NCI-H460 (cell line): ENCODE measurements around the gene KRTCAP2. TPM values are rescaled to one million over a fixed set of nuclear protein-coding genes. Genes with fewer than 3 reads are reported as not detected.
A peak's percentile ranks its signal among the peaks of the same experiment; 100 is the strongest.

Source experiments
- DNase-seq: peaks from one replicate; pipeline ENCODE4 v3.0.0-alpha.2; 2016; ENCODE audit warnings: low read depth; ENCODE audit errors: extremely low read depth
- total RNA-seq: library from RNA; depleted of rRNA; stranded (reverse); fragments of >200 nt; shearing (Covaris generic); gene quantifications from 2 replicates; pipeline ENCODE4 v1.2.3, GENCODE V29; 2014

KRTCAP2 gene
- total RNA-seq, 1 experiment from 2014 or later = 476 TPM

DNA sequence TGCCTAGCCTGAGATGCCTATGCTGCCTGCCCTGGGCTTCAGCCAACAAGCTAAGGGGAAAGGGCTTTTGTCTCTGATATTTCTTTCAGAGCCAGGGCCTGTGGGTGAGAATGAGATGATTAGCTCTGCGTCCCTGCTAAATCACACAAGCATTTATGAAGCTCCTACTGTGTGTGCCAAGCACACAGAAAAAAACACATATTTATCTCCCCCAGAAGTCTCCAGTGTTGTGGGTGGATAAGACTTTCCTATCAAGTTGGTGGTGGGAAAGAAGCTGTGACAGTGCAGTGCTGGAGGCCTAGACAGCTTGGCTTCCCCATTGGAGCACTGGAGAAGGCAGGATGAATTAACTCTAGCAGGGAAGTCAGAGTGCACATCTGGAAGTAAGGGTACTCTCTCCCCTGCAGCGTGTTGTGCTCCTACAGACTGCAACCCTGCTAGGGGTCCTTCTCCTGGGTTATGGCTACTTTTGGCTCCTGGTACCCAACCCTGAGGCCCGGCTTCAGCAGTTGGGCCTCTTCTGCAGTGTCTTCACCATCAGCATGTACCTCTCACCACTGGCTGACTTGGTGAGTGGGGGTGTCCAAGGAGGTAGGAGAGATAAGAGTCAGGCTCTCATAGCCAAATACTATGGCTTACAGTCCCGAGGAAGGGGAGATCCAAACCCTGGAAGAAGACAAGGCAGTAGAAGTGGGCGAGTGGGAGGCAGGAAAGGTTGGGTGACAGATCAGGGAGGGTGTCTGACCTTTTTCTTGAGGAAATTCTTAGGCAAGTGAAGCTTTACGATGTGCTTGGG, 35.8 kb downstream of the KRTCAP2 start:
- DNase-seq = no peak

DNA sequence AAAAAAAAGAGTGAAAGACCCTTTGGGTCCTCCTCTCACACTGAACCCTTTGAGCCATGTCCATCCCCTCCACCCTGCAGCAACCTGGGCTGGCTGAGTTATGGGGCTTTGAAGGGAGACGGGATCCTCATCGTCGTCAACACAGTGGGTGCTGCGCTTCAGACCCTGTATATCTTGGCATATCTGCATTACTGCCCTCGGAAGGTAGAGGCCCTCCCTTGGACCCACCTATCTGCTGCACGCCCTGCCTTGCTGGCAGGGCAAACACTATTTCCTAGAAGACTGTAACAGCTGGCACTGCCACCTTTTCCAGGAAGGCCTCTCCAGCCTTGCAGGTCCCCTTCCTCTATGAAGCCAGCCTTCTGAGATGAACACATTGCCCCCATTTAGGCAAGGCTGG, 36.4 kb downstream of the KRTCAP2 start:
- no peak for DNase-seq

DNA sequence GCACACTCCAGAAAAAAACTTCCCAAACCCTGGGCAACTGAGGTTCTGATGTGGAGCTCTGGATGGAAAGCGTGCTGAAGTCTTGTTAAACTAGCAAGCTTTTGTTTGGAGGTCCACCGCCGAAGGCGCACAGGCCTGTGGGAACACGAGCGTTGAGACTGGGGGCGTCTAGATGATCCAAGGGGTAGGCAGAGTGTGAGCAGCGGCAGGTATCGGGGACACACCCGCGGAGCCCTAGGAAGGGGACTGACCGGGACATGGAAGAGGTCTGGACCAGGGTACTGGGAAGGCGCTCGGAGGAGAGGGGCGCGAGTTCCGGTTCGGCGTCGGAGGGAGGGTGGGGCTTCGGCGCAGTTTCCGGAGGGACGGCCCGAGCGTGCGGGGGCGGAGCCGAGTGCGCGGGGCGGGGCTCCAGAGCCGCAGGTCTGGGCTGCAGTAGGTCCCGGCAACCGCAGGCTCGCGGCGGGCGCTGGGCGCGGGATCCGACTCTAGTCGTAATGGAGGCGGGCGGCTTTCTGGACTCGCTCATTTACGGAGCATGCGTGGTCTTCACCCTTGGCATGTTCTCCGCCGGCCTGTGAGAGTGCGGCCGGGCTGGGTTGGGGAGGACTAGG, 37.6 kb downstream of the KRTCAP2 start, which contains the start of gene SLC50A1:
TSS of gene SLC50A1 (plus strand) at position 438 of the 614 bp plus-strand sequence. CDS start at position 498, 60 bp downstream.
- DNase-seq = peak; percentile 91

DNA sequence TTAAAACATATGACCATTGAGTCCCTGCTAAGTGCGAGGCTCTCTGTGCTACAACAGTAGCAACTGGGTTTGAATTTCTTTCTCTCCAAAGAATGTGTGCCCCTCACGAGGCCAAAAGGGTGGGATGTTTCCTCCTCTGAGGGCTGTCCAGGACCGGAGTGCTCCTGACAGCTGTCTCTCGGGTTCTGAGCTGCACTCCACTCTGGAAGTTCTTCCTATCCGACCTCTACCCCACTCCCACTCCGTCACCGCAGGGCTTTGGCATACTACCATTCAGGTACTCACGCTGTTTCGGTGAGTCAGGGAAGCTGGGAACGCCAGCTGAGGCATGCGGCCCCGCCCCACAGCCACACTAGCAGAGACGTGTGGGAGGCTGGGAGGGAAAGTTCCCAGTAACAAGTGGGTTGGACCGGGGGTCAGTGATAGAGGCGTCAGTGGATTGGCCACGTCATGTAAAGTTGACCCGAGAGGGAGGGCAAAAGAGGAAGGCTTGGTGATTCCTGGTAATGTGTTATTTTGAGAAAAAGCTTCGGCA, 38.2 kb downstream of the KRTCAP2 start:
- peak; percentile 89 for DNase-seq

DNA sequence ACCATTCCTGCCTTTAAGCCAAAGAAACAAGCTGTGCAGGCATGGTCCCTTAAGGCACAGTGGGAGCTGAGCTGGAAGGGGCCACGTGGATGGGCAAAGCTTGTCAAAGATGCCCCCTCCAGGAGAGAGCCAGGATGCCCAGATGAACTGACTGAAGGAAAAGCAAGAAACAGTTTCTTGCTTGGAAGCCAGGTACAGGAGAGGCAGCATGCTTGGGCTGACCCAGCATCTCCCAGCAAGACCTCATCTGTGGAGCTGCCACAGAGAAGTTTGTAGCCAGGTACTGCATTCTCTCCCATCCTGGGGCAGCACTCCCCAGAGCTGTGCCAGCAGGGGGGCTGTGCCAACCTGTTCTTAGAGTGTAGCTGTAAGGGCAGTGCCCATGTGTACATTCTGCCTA, 38.8 kb downstream of the KRTCAP2 start:
- DNase-seq = no peak

DNA sequence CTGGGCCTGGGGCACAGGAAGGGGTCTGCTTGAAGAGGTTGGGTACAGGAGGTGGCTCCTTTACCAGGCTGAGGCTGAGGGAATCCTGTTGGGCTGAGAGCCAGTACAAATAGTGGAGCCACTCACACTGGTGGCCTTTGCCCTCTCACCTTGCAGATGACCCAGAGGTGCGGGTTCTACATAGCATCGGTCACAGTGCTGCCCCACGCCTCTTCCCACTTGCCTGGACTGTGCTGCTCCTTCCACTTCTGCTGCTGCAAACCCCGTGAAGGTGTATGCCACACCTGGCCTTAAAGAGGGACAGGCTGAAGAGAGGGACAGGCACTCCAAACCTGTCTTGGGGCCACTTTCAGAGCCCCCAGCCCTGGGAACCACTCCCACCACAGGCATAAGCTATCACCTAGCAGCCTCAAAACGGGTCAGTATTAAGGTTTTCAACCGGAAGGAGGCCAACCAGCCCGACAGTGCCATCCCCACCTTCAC, 39.3 kb downstream of the KRTCAP2 start:
- DNase-seq = no peak

DNA sequence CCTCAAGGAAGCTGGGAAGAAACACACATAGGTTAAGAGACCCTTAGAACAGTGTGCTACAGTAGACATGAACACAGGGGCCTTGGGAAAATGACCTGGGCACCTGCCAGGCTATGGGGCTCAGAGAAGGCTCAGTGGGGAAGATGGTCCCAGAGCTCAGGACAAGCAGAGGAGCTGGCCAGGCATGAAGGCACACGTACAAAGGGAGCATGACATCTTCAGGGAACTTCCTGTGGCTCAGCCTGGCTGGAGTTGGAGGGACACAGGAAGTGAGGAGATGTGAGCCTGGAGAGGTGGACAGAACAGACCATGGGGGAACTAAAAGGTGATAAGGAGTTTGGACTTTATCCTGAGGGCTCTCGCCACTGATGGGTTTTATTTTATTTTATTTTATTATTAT, 41.2 kb downstream of the KRTCAP2 start:
- DNase-seq = no peak

DNA sequence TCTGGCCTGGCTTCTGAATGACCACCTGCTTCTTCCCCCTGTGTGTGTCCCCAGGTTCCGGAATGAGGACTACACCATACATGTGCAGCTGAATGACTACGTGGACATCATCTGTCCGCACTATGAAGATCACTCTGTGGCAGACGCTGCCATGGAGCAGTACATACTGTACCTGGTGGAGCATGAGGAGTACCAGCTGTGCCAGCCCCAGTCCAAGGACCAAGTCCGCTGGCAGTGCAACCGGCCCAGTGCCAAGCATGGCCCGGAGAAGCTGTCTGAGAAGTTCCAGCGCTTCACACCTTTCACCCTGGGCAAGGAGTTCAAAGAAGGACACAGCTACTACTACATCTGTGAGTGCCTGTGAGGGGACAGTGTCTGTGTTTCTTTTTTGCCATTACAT, 41.8 kb downstream of the KRTCAP2 start:
- DNase-seq = no peak

DNA sequence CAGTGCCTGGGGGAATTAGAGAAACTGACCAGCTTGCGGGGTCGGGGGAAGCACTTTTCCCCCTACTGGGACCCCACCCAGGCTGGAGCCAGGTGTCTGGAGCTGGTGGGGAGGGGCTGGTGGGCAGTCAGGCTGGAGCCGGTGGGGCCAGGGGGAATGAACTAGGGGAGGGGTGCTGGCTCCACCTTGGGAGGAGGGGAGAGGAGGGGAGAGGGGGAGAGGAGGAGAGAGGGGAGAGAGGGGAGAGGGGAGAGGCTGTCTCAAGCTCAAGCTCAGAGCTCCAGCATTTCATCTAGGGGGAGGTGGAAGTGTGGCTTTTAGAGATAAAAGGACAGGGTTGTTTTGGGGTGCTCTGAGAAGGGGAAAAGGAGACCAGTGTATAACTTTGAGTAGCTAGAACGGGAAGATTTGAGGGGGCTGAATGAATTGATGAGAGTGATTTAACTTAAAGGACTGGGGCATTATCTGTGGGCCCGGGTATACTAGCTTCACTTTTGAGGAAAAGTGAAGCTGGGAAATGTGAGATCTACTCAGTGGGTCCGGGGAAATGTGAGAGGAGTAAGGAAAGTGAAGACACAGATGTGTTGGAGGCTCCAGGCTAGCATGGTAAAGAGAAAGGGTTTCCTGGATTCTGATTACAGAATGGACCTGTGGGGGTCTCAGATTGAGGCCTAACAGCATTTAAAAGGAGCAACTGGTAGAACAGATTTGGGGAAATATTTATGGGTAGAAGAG, 42.7 kb downstream of the KRTCAP2 start:
- DNase-seq = no peak

DNA sequence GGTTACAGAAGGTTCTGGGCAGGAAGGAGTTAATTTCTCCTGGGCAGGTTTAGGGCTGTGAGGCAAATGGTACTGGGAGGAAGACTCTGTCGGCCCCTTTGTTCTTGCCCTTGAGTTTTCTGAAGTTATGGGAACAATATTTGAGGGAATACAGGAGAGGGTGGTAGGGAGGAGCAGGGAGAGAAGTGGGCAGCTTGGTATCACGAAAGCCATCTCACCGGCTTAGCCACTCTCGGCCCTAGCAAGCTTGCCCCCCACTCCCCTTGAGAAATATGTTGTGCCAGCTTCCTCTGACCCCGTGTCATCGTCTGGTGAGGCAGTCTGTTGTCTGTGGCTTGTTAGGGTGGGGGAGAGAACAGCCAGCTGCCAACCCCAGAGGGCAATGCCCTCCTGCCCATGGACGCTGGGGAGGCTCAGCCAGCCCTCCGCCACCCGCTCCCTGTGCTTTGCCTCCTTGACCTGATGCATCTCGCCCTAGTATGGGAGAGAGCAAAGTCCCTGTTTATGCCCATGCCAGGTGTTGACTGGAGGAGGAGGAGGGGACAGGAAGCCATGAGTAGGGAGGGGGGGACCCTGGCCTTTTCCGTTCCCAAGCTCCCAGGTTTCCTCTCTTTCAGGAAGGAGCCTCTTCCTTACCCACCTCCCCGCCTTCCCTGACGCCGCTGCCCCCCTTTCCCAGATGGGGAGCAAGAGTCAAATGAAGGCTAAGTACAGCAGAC, 44.2 kb downstream of the KRTCAP2 start:
- DNase-seq = no peak

DNA sequence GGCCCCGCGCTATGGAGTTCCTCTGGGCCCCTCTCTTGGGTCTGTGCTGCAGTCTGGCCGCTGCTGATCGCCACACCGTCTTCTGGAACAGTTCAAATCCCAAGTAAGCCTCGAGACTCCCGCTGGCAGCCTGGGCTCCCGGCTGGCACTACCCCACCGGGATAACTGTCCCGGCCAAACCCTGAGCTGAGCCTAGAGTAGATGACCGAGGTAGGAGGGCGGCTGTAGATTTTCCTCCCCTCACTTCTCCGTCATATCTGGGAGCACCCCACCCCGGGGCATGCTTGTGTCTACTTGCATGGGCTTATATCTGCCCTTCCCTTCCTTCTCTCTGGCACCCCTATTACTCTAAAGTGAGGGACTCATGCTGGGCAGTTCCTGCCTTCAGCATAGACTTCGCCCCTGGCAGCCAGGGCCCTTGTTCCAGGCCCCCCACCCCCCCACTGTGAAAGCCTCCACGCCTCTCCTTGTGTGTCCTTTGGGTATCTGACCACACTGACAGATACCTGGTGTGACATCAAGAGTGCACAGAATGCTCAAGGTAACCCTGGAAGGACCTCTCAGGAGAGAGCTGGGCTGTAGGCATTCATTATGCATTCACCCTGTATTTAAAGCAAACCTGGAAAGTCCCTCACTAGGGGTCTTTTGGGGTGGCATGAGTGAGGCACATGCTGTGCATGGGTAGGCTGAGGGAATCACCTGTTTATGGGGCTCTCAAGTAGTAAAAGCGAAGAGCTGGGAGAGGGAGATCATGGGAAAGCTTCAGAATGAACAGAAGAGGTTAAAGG, 44.9 kb downstream of the KRTCAP2 start:
- DNase-seq = no peak

DNA sequence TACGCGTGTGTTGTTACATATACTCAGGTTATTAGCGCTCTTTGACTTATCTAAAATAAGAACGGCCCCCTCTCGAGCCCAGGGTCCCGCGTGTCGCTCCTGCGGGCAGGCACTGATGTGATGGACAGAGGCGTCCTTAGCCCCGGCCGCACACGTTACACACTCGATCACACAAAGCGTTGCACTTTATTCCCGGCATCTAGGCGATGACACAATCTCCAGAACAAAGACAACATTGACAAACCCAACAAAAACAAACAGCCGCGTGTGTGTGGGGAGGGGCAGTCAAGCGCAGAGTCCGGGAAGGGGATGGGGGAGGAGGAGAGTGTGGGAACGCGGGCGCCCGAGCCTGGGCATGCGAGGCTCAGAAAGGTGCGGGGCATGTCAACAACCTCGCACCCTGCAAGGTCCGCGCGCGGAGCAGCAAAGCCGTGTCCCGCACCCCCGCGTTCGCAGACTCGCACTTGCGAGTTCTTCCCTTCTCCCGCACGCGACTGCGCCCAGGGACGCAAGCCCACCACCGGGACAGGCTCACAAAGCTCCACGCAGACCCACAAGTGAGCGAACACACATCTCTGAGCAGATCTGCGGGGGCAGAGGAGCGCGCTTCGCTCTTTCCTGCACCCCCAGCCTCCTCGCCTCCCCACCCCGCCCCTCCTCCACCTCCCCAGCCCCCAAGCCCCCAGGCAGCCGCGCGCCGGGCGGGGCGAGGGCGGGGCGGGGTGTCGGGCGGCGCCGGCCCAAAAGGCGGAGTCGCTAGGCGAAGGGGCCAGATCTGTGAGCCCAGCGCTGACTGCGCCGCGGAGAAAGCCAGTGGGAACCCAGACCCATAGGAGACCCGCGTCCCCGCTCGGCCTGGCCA, 45.8 kb downstream of the KRTCAP2 start, which contains the start of gene EFNA1:
TSS of gene EFNA1 (plus strand) at position 772 of the 862 bp plus-strand sequence. CDS start 102 bp downstream, outside the sequence.
- peak; percentile 92 for DNase-seq

DNA sequence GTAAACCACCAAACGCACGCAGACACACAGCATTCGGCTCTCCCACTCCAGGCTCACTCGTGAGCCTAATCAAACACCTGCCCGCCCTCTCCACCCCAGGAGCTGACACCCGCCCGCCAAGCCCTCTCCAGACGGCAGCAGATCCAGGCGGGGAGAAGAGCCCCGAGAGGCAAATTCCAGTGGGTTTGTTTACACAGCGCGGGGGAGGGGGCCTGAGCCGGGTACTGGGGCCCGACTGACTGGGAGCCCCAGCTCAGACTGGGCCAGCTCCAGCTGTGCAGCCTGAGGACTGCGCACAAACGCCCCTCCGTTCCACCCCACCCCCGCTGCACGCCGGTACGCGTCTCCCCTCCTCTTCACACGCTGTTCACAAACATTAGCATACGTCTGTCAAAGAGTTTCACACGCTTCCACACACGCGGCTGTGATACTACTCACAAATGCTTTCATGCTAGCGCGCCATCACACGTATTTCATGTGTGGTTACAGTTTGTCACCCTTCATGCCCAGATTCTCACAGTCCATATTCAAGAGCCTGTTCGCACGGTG, 46.5 kb downstream of the KRTCAP2 start:
- DNase-seq = peak; percentile 81

DNA sequence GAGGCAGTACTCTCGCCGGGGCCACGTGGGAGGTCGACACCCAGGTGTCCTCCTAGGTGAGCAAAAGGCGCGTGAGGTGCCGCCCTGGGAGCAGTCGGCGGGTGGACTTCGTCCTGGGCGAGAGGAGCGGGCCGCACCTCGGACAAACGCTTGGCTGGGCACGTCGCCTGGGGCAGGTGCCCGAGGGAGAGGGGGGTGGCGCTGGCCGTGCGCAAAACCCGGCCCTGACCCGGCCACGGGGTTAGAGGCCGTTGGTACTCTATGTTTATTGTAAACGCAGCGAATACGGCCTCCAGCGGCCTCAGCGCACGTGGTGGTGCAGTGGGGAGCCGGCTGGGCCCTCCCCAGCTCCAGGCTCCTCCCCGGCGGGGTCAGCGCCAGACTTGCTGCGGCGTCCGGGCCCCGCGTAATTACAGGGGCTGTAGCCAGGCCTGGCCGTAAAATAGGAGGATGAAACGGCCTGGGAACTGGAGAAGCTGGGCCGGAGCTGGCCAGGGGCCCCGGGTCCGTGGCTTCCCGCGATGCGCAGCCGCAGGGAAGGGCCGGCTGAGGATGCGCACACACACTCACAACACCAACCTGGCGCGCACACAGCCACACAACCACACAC, 47.1 kb downstream of the KRTCAP2 start:
- no peak for DNase-seq

DNA sequence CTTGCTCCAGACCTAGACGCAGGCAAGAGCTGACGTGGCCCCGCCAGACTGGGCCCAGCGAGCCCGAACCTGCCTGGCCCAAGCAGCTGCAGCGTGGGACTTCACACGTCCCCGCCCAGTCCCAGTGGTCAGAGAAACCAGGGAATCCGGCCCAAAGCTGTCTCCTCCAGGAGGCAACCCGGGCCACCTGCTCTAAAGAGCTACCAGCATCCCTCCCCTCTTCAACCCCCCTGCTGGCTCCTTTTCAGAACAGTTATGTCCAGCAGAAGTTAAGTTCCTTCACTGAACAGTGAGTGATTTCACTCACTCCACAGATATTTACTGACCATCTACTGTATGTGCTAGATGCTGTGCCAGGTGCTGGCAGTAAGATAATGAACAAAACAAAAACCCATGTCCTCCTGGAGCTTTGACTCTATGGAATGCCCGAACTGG, 47.6 kb downstream of the KRTCAP2 start:
- DNase-seq = no peak

DNA sequence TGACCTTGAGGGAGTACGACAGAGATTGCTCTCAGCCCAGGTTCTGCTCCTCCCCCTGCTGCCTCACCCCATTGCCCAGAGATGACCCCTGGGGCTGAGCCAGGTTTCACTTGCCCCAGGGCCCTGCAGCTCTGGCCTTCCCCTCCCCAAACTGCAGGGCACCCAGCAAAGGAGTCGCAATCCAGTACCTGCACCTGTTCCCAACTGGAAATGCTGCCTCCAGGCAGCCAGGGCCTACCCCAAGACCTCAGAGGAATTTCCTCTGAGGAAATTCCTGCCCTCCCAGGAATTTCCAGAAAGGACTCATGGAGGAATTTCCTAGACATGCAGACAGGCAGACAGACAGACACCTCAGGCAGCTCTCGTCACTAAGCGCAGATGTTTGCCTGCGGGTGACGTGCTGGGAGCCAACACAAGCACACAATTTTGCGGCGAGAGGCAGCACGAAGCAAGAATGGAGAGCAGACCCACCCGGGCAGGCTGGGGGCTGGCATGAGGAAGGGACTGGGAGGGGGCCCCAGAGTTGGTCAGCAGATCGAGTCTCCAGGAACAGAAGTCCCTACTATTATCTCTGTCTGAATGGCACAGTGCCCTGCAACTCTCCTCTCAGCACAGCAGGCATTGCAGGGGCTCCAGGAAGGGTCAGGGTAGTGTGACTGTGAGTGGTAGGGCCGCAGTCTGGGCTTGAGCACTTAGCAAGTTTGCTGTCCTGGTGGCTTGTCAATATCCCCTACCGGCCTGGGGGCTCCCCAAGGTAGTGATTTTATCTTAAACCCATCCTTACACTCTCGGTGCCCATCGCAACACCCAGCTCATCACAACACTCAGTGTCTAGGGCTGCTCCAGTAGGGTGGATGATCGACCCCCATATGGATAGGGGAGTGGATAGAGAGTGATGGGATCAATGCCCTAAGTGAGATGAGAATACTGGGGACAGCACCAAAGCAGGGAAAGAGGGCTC, 48.3 kb downstream of the KRTCAP2 start:
- DNase-seq = peak; percentile 62

DNA sequence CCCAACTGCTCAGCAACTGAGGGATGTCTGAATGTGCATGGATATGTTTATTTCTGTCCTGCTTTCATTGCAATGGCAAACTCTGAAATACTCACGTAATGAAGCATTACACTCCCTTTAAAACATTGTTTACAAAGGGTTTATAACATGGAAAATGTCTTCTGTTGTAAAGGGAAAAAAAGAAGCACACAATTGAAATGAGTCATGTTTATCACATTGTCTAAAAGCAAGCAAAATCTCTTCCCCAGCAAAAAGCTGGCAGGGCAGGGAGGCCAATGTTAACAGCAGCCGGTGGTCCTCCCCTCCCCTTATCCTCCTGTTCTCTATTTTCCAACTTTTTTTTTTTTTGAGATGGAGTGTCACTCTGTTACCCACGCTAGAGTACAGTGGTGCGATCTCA, 49.3 kb downstream of the KRTCAP2 start:
- no peak for DNase-seq
